ENCODE data around the gene RTP4.

RTP4 gene, protein sequence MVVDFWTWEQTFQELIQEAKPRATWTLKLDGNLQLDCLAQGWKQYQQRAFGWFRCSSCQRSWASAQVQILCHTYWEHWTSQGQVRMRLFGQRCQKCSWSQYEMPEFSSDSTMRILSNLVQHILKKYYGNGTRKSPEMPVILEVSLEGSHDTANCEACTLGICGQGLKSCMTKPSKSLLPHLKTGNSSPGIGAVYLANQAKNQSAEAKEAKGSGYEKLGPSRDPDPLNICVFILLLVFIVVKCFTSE

GRCh38 chr3:187368251-187369088 lies at the start of gene RTP4:
Gene RTP4, plus strand, starts transcription at chr3:187368385. Its CDS starts 57 bp downstream, at chr3:187368442.
- DNase-seq (ENCODE audit: insufficient read length, low spot score) (peak; percentile 44), FAIRE-seq (peak; percentile 94)

DNA sequence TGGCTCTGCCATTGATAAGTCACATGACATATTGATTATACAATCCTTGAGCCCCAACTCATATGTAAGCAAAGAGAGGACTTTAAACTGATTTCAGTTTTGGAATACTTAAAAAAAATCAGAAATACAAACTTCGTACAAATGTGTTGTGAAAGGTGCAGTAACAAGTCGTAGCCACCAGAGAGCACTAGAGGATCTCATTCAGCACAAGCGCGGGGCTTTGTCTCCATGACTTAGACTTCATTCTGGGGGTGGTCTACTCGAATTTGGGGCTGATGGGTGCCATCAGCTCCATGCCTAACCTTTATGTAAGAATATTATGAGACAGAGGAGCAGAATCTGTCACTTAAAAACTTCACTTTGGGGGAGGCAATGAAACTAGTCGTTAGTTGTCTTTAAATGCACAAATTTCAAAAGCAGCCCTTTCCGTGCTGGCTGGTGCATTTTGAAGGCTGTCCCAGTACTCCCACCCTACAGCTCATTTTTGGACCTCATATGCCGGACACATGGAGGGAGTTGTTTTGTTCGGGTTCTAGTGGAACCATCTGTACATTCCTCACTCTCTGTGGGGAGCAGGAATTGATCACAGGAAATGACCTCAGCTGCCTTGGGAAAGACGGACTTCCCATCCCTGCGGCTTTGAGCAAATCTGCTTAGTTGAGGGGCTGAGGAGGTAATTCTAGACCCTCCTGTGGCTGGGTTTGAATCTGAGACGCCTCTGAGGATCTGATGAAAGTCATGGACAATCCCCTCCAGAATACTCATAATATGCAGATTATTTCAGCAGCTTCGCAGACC lies 49.2 kb upstream of the RTP4 start:
- DNase-seq (ENCODE audit: insufficient read length, low spot score) (peak; percentile 19), FAIRE-seq (peak; percentile 76)

DNA sequence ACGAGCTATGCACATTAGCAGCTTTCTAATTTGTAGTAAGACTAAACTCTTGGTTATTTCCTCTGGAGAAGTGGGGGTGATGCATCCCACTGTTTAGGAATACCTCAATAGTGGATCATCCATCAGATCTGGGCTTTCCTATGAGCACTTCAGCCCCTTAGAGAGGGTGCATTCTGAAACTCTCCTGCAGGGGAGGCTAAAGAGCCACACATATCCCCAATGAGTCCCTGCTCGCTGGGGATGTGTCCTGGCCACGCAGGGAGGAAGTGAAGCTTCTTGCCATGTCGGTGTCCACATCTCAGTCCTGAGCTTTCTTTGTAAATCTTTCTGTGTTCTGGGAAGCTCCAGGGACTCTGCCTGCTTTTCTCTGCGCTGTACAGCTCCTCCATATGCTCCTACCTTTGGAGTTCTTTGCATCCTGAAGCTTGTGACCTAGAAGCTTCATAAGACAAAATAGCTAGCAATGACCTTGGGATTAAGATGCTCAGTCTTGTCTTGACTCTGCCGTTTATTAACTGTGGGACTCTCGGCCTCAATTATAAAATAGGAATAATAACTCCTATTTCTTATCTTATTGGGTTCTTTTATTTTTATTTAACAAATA lies 48.4 kb upstream of the RTP4 start:
- FAIRE-seq: peak; percentile 90
- peak; percentile 33 for DNase-seq (ENCODE audit: insufficient read length, low spot score)

DNA sequence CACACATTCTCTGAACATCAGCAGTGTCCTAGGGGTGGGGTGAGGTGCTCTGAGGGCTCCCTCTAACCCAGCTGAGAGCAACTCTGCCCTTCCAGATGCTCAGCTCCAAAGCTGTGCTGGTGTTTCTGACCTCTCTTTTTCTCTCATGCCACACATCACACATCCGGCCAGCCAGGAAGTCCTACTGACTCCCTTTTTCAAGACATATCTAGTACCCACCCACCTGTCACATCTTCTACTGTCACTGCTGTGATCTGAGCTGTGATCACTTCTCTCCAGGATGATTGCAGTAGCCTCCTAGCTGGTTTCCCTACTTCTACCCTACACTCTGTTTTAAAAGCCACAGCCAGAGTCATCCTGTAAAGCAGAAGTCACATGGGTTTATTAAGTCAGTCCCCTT lies 46.4 kb upstream of the RTP4 start:
- no peak for FAIRE-seq
- no peak for DNase-seq (ENCODE audit: insufficient read length, low spot score)

DNA sequence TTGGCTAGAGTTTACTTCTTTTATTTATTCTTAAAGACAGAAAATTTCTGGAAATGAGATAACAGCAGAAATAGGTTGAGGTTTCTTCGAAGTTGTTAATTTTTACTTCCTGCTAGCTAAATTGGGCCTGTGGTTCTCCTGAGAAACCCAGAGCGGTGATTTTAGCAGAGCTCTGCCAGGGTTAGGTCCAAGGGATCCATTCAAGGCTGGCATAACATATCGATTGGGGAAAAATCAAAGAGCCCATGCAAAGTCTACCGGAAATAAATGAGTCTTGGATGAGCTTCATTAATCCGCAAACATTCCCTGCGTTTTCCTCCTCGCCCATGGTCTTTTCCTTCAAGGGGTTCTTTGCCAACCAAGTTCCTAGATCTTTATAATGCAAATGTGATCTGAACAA lies 45.9 kb upstream of the RTP4 start:
- FAIRE-seq (no peak), DNase-seq (ENCODE audit: insufficient read length, low spot score) (no peak)

DNA sequence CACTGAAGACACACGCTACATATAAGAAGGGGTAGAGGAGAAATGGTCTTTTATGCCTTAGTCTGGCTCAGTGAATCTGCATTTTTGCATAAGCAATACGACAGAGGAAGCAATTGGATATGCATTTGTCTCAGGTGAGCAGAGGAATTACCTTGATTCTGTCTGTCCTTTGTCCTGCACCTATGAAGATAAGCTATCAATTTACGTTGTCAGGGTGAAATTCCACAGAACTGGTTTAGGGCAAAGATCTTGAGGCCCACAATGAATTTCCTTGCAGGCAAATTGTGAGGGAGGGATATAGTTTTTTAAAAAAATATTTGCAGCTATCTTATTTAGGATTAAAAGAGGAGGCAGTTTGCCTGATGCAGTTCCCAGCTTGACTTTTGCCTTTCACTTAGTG lies 45.1 kb upstream of the RTP4 start:
- FAIRE-seq (no peak), DNase-seq (ENCODE audit: insufficient read length, low spot score) (no peak)

GRCh38 chr3:187325632-187326031 lies 42.6 kb upstream of the RTP4 start:
- no peak for DNase-seq (ENCODE audit: insufficient read length, low spot score)
- no peak for FAIRE-seq

- DNase-seq (ENCODE audit: insufficient read length, low spot score): no peak
- FAIRE-seq: no peak
These were observed 40.3 kb upstream of the RTP4 start for GRCh38 chr3:187327845-187328244.

- FAIRE-seq (no peak), DNase-seq (ENCODE audit: insufficient read length, low spot score) (no peak)
These were observed 39.5 kb upstream of the RTP4 start for GRCh38 chr3:187328691-187329090.

- FAIRE-seq: no peak
These were observed 33.3 kb upstream of the RTP4 start for GRCh38 chr3:187334904-187335303.

DNA sequence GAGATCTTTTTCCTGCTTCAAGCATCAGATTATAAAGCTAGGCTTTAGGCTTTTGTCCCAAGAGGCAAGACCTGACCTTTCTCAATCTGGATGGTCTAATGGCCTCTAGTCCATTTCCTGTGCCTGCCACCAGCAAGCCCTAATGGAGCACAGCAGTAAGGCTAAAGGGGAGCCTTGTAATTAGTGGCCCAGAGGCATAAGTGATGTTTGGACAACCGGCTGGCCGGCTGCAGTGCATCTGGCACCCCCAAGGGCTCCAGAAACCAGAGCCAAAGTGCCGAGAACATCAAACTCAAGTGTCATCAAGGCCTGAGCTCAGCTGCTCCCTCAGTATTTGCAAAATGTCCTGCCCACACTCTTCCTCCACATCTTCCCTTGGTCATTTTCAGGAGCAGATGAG lies 31.9 kb upstream of the RTP4 start:
- DNase-seq (ENCODE audit: insufficient read length, low spot score) (no peak), FAIRE-seq (no peak)

More at GRCh38 chr3:187334904-187335303, 33.3 kb upstream of the RTP4 start:
- DNase-seq (ENCODE audit: insufficient read length, low spot score): no peak

DNA sequence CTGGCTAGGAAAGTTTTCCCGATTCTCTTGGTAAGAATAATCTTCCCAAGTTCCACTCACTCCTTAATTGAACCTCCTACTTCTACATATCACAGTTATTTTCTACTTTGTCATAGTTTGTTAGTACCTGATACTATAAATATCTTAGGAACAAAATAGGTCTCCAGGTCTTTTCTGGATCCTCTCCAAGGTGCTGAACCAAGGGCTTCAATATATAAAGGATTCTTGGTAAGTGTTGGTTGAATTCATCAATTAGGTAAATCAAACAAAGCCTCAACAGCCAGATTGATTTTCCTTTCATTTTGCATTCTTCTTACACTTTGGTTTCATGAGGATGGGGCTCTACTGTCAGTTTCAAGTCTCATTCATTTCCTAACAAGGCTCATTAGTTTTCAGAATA lies 27.6 kb upstream of the RTP4 start:
- FAIRE-seq: no peak
- DNase-seq (ENCODE audit: insufficient read length, low spot score): no peak

DNA sequence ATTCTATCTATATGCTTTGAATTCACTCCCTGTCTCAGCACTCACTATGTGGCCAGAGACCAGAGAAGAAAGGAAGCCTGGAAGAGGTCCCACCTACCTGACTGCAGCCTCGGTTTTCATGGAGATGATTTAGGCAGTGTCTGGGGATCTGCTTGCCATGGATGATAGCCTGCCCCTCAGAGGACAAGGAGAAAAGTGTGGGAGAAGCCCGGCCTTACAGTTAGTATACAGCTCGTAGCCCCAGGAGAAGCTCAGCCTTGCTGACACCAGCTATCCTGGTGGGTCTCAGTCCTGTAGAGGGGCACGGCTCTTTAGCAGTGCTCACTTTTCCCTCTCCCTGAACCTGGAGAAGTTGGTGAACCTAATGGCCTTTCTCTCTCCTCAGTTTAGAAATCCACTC lies 25.9 kb upstream of the RTP4 start:
- DNase-seq (ENCODE audit: insufficient read length, low spot score): no peak
- FAIRE-seq: no peak

- FAIRE-seq: no peak
- DNase-seq (ENCODE audit: insufficient read length, low spot score): no peak
These were observed 24.5 kb upstream of the RTP4 start for GRCh38 chr3:187343670-187344069.

GRCh38 chr3:187352581-187353575 lies 15.3 kb upstream of the RTP4 start:
- FAIRE-seq: no peak
- no peak for DNase-seq (ENCODE audit: insufficient read length, low spot score)

DNA sequence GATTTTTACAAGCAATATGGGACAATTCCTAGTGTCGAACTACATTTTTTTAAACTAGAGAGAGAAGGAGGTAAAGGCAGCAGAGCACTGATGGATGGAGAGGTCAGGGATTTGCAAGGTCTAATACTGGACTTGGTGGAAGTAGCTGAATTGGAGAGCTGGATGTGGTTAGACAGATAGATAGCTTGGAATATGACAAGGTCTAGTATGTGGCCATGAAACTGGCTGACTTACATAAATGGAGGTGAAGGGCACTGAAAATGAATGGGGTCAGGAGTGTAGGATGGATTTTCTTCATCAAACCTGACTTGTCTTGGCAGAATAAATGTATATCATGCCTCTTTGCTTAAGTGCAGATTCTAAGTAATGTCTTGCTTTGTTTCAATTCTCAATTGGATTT lies 10.1 kb upstream of the RTP4 start:
- FAIRE-seq (no peak), DNase-seq (ENCODE audit: insufficient read length, low spot score) (no peak)

DNA sequence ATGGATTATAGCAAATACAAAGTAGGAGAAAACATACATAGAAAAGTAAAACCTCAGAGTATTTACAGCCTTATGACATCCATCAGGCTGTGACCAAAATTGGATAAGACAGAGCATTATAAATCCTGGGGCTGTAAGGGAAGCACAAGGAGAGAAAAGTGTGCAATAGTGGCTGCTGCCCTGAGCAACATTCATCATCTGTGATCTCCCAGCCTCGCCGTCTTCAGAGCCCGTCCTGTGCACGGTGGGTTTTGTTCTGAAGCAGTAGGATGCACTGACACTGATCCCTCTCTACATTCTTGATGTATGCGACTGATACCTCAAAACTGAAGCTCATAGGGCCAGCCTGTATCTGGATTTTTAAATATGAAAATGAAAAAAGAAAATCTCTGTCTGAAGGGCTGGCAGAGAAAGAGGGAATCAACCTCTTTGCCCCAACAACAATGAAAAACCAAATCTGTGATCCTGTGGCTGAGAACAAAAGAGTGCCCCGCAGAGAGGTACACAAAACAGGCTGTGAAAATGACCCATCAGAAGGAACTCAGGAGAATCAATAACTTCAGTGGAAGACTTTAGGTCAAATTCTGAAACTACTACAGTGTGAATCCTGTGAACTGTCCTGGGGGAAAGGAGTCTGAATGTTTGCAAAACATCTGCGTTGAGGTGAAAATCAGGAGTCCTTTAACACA lies 8.2 kb upstream of the RTP4 start:
- FAIRE-seq (no peak), DNase-seq (ENCODE audit: insufficient read length, low spot score) (no peak)

DNA sequence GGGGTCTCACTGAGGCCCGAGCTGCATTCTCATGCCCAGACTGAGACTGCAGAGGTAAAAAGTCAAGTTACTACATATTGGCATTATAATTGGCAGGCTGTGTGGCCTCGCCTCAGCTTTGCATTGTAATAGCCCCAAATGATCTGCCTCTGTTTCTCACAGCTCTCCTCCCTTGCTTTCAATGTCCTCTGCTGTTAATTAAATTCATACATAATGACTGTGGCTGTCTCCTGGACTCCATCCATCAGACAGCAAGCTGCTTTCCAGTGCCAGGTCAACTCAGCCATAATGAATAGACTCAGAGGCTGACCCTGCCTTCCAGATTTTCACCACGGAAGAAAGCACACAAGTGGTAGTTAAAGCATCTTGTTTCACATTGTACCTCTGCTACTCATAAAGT lies 7.6 kb upstream of the RTP4 start:
- DNase-seq (ENCODE audit: insufficient read length, low spot score) (no peak), FAIRE-seq (no peak)

GRCh38 chr3:187361835-187362234 lies 6.3 kb upstream of the RTP4 start:
- no peak for DNase-seq (ENCODE audit: insufficient read length, low spot score)
- peak; percentile 55 for FAIRE-seq

All from GM19239 (cell line).